Measurements from ENCODE around the gene VPS35. TPM values are rescaled to one million over a fixed set of nuclear protein-coding genes. Genes with fewer than 3 reads are reported as not detected.
A peak's percentile ranks its signal among the peaks of the same experiment; 100 is the strongest.

VPS35 gene
- total and polyA plus RNA-seq, 10 of the 15 experiments (the other 5 are each of a cell fraction or from before 2014, with no cell fraction given): 28.5 to 125 (median 60.6) TPM

- RAD21 ChIA-PET (ENCODE audit: unreplicated experiment): interaction anchor here (0.6 to 1.3 kb wide), 4 partner anchors 14 to 201 kb away, joined by 3 to 4 read pairs (median 3); no protein-coding TSS in a partner anchor
- Histone ChIP-seq H3K4me1 (ENCODE audit: control insufficient read depth, insufficient read depth, low read length) (peaks cover 11% of the 10 kb centered on the region), H3K4me2 (ENCODE audit: control insufficient read depth, insufficient read depth) (peak overlapping the region; percentile 91), H3K27me3 (replicated peaks in 1 of 2; ENCODE audit: control insufficient read depth in 2 of 2, insufficient read depth in 2 of 2, low read length in 1 of 2) (no peaks in the 10 kb centered on the region), H2AFZ (ENCODE audit: control insufficient read depth, low read depth, low read length) (peak overlapping the region; percentile 55), H3K4me3 (peak overlapping the region; percentile 85), H3K36me3 (ENCODE audit: control insufficient read depth in 2 of 2, insufficient read depth in 2 of 2, low read length in 1 of 2) (peaks cover 4 to 13% of the 10 kb centered on the region in 2 experiments; a peak in 2 of 4 replicates), H3K9me3 (replicated peaks; ENCODE audit: control insufficient read depth, insufficient read depth, low read length) (no peaks in the 10 kb centered on the region), H3K9ac (ENCODE audit: control insufficient read depth, insufficient read depth, low read length) (peak overlapping the region; percentile 90), H3K27ac (ENCODE audit: control insufficient read depth, insufficient read depth) (peak overlapping the region; percentile 91), H4K20me1 (ENCODE audit: control insufficient read depth, insufficient read depth) (no peaks in the 10 kb centered on the region), H3K79me2 (ENCODE audit: control insufficient read depth, insufficient read depth, low read length) (peaks cover 33% of the 10 kb centered on the region)
- SMC1A ChIA-PET (ENCODE audit: uncharacterized antibody, unreplicated experiment): no interaction called here
- intact Hi-C loops (cut with micrococcal nuclease; ENCODE audit: unreplicated experiment): no loop called here
- in situ Hi-C loops (cut with MboI): no loop called here
- POLR2A ChIA-PET: interaction anchor here (0.5 to 1.3 kb wide), 3 partner anchors 14 to 551 kb away, joined by 3 to 6 read pairs (median 4); no protein-coding TSS in a partner anchor
- TSS peak; percentile 64 for BruUV-seq (replicated peaks)
- 2% methylated on average over 11 of the region's 11 CpGs for WGBS (ENCODE audit: insufficient coverage, insufficient replicate concordance, low lambda C conversion rate, missing lambda C conversion rate)
- CTCF ChIA-PET: interaction anchor here (2.3 kb wide), 1 partner anchor 12 kb away, joined by 6 read pairs; no protein-coding TSS in a partner anchor
- FAIRE-seq: no peak
- no peak for DNase-seq (ENCODE audit: low read depth, low spot score)
- peak; percentile 47 for ATAC-seq
- TF ChIP-seq CTCF (IDR thresholded peaks at IDR 0.05 in 2 of 3, conservative IDR thresholded peaks at IDR 0.05 in 1 of 3; ENCODE audit: control insufficient read depth in 2 of 3, extremely low read depth in 1 of 3, insufficient read depth in 1 of 3, low read depth in 3 of 3, low read length in 3 of 3) (no peak), JUNB (IDR thresholded peaks at IDR 0.05) (no peak), BCL11A (IDR thresholded peaks at IDR 0.05; ENCODE audit: low read depth, low read length) (no peak), MXI1 (IDR thresholded peaks at IDR 0.05; ENCODE audit: low read depth, low read length) (0 out of 2 replicates have a peak, but pooled peaks have one; percentile 31), SREBF2 (IDR thresholded peaks at IDR 0.05; ENCODE audit: low read length) (no peak), SKIL (IDR thresholded peaks at IDR 0.05; ENCODE audit: low read depth, poor library complexity, severe bottlenecking) (no peak), MAX (IDR thresholded peaks at IDR 0.05; ENCODE audit: low read depth, low read length) (no peak), SUZ12 (IDR thresholded peaks at IDR 0.05; ENCODE audit: unreplicated experiment) (no peak), E2F4 (IDR thresholded peaks at IDR 0.05; ENCODE audit: low read depth, low read length) (no peak), SPI1 (IDR thresholded peaks at IDR 0.05; ENCODE audit: borderline replicate concordance, insufficient read depth, low read depth, low read length) (peak; percentile 44; the same call in 1 of the 2 replicates), ATF7 (IDR thresholded peaks at IDR 0.05; ENCODE audit: low read depth) (0 out of 2 replicates have a peak, but pooled peaks have one; percentile 10), MEF2A (IDR thresholded peaks at IDR 0.05; ENCODE audit: insufficient read depth, low read depth, low read length) (0 out of 2 replicates have a peak, but pooled peaks have one; percentile 24)
Observed at GRCh38 chr16:46620266-46621005, 68.5 kb downstream of the VPS35 start.

Data from GM12878 (cell line).